Epithelial cell of prostate (primary cell): ENCODE results near the gene MBNL2.
"Not testable (repeated sequence)": the region's sequence is repeated elsewhere in the genome, so short reads cannot be mapped to it uniquely, and the experiment has no call there.

Experiments
- DNase-seq: peaks from one replicate; pipeline ENCODE4 v3.0.0-alpha.2; 2011; ENCODE audit warnings: low read depth, low spot score
- H3K27ac ChIP-seq: fragments of 450-650 bp; 2 replicates; pipeline ENCODE4 v1.5.1; 2017; ENCODE audit warnings: mild to moderate bottlenecking

Gene MBNL2

GRCh38 chr13:97339019-97339987 lies 117.2 kb downstream of the MBNL2 start:
- no peak overlapping the region for H3K27ac ChIP-seq
- DNase-seq, result no peak

DNA sequence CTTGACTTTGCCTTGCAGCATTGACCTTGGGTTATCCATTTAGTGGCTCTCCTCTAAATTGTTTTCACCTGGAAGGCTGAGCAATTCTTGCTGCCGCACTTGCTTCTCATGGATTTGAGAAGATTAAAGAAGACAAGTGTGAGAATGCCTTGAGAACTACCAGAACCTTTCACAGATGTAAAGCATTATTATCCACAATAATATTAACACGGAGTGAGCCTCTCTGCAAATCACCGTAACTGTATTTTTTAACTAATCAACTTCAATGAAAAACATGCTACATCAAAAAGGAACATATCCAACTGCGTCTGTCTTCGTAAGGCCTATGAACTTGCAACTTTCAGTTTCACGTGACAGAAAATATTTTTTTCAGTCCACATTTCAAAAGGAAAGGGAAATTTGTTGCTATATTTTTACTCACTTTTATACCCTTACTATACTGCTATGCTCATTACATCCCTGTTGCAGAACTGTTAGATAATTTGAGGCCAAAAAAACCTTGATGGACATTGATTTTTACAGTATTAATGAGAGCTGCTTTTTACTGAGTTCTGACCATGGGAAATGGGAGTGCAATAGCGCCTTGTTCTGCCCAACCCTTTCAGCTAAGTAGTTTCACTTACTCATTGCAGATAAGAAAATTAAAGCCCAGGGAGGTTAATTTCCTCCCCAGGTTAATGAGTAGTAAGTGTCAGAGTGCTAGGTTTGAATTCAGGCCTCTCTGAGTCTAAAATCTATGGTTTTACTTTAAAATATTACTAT lies 118.0 kb downstream of the MBNL2 start:
- DNase-seq, result no peak
- no peak overlapping the region for H3K27ac ChIP-seq

DNA sequence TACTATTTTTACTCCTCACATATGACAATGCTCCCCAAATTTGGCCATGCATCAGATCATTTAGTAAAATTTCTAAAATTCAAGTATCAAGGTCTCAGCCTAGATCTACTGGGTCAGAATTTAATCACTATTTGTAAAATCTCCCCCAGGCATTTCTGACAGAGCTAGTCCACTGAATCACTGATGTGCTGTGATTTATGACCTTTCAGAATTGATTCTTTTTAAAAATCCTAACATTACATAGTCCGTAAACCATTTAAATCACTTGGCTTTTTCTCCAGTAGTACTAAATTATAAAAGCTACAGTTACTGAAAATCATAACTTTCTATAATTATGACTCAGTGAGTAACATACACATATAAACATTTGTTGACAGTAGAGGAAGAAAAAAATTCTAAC lies 119.0 kb downstream of the MBNL2 start:
- DNase-seq, result no peak
- no peak overlapping the region for H3K27ac ChIP-seq

DNA sequence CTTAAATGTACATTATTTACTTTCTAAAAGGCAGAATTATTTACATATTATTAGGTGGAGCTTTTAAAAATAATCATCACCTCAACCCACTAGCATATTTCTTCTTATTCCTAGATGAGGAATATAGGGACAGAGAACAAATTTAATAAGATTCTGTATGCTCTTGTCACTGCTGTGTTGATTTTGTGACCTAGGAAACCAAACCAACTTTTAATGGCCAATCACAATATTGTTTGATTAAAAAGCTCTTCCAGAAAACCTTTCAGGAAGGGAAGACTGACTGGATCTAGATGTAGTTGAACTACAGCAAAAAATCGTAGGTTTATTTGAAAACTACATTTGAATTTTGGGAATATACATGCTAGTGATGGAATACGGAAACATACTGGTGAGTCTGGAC lies 120.0 kb downstream of the MBNL2 start:
- no peak for DNase-seq
- no peak overlapping the region for H3K27ac ChIP-seq

DNA sequence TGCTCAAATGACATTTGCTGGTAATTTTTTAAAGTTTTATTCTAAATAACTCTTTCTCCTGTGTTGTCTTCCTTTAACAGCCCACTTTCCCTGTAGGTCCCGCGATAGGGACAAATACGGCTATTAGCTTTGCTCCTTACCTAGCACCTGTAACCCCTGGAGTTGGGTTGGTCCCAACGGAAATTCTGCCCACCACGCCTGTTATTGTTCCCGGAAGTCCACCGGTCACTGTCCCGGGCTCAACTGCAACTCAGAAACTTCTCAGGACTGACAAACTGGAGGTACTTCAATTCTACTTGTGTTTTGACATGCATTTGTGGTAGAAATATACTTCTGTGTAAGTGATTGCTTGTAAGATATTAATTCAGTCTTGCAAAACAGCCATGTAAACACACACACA lies 120.8 kb downstream of the MBNL2 start:
- DNase-seq, result no peak
- no peak overlapping the region for H3K27ac ChIP-seq

DNA sequence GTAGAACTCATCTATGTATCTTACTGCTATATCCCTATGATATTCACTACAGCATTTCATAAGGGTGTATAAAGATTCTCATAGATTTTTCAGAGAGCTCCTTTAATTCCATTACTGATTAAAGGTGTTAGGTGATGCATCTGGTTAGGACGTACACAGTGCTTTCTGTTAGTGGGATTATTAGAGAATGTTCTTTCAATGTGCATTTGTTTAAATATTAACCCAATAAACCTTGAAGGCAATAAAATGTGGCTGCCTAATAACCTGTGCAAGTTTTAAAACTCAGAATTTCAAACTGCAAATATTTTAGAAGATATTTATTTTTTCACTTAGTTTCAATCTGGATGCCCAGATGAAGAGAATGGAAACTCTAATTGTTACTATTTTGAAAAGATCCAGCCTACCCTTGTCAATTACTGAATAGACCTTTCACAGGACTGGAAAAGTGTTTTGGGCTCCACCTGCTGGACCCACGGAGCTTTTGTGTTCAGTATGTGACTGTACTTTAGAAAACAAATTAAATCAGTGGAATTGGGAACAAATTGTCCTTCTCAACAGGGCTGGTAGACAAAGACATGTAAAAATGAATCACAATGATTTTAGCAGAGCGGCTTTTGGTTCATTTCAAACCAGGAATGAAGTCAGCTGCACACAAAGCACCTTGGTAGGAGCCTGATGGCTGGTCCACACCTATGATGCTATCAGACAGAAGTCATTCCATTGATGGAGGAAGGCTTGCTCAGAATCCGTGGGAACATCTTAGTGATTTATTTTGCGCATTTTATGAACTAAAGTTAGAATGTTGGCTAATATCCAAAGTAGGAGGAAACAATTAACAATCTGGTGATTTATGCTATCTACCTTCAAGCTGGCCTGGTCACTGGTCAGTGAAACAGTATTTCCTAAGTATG lies 122.4 kb downstream of the MBNL2 start:
- DNase-seq, result no peak
- no peak overlapping the region for H3K27ac ChIP-seq

- no peak for DNase-seq
These were observed 124.0 kb downstream of the MBNL2 start for GRCh38 chr13:97346097-97346496.

DNA sequence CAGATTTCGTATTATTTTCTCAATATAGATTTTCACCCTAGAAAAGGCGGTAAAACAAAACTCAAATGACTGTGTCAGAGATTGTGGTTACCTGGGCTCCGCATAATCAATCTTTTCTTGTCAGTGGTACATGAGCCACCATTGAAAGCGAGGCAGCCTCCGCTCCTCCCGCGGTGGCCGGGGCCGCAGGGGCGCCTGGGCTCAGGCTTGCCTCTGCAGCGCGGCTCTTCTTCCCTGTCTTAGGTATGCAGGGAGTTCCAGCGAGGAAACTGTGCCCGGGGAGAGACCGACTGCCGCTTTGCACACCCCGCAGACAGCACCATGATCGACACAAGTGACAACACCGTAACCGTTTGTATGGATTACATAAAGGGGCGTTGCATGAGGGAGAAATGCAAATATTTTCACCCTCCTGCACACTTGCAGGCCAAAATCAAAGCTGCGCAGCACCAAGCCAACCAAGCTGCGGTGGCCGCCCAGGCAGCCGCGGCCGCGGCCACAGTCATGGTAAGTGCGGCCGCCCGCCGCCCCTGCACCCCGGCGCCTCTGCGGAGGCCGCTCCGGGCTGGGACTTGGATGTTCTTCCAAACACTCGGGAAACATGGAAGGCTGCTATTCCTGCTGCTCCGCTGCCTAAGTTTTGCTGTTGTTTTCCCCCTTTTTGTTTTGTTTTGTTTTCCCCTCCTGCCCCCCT lies 124.6 kb downstream of the MBNL2 start:
- DNase-seq, result no peak

More at GRCh38 chr13:97346097-97346496, 124.0 kb downstream of the MBNL2 start:
- no peak overlapping the region for H3K27ac ChIP-seq

GRCh38 chr13:97347255-97347932 lies 125.3 kb downstream of the MBNL2 start:
- H3K27ac ChIP-seq, result no peak overlapping the region
- DNase-seq, result no peak

More for the DNA sequence above, 124.6 kb downstream of the MBNL2 start:
- no peak overlapping the region for H3K27ac ChIP-seq

DNA sequence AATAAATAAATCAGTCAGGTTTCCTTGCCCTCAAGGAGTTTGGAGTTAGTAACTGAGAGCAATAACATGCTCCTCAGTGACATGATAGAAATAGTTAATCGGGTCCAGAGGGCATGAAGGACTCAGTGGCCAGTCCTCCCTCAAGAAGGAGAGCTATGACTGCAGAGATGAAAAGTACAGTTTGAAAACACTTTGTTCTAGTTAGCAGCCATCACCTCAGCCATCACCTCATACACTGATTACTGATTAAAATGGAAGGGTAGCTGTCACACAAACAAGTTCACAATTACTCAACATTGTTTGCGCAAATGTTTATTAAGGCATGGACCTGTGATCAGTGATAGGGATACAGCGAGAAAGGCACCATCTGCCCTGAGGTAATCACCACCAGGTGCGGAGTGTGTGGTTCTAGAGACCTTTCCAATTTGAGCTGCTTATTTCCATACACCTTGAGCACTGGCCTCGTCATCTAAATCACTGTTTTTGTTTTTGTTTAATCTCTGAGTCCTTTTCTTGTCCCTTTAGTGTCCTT lies 126.5 kb downstream of the MBNL2 start:
- no peak for DNase-seq
- H3K27ac ChIP-seq, result no peak overlapping the region

DNA sequence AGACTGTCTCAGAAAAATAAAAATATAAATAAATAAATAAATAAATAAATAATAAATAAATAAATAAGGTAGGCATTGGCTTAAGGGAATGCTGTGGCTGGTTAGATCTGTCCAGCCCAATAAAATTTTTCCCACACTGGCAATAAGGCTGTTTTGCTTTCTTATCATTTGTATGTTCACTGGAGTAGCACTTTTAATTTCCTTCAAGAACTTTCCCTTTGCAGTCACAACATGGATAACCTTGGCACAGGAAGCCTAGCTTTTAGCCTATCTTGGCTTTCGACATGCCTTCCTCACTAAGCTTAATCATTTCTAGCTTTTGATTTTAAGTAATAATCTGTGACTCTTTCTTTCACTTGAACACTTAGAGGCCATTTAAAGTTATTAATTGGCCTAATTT lies 129.9 kb downstream of the MBNL2 start:
- H3K27ac ChIP-seq, DNase-seq: not testable (repeated sequence)

- no peak overlapping the region for H3K27ac ChIP-seq
- no peak for DNase-seq
These were observed 130.7 kb downstream of the MBNL2 start for GRCh38 chr13:97352815-97353214.

- peak; percentile 10 for DNase-seq
These were observed 132.0 kb downstream of the MBNL2 start for GRCh38 chr13:97353927-97354675.

DNA sequence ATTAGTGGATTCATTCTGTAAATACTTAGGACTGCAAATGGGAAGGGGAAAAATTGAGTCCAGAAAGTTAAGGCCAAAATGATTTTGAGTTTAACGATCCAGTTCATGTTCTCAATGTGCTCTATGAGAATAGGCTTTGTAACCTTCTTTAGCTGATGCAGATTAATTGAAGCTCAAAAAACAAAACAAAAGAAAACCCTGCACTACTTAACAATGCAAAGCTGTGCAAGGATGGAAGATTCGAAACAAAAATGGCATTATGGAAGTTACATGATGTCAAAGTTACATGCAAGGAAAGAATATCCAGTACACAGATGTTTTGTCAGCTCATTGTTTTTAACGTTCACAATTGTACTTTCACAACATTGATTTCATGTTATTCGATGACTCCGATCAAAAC lies 132.7 kb downstream of the MBNL2 start:
- H3K27ac ChIP-seq, result no peak overlapping the region
- DNase-seq, result no peak

More at GRCh38 chr13:97353927-97354675, 132.0 kb downstream of the MBNL2 start:
- no peak overlapping the region for H3K27ac ChIP-seq

- H3K27ac ChIP-seq, result no peak overlapping the region
- no peak for DNase-seq
These were observed 134.5 kb downstream of the MBNL2 start for GRCh38 chr13:97356592-97356991.

GRCh38 chr13:97359181-97360057 lies 137.3 kb downstream of the MBNL2 start:
- no peak overlapping the region for H3K27ac ChIP-seq
- DNase-seq, result peak; percentile 3

- DNase-seq, result no peak
These were observed 138.5 kb downstream of the MBNL2 start for GRCh38 chr13:97360610-97361009.

More at GRCh38 chr13:97360610-97361009, 138.5 kb downstream of the MBNL2 start:
- H3K27ac ChIP-seq, result no peak overlapping the region
